HepG2 (cell line): Measurements from ENCODE around the gene PCNX4. TPM values are rescaled to one million over a fixed set of nuclear protein-coding genes. Genes with fewer than 3 reads are reported as not detected.

ENCODE experiments used
- CCAR2 ChIP-seq: fragments of 200-400 bp; formaldehyde crosslinking; optimal IDR thresholded peaks from 2 replicates; pipeline ENCODE3; 2018; ENCODE audit warnings: low read depth, mild to moderate bottlenecking, low read length, moderate library complexity
- CHCHD3 ChIP-seq: sonication (generic); formaldehyde crosslinking; IDR thresholded peaks from 2 replicates; pipeline ENCODE4 v1.8.0; 2022; ENCODE audit warnings: mild to moderate bottlenecking, missing genetic modification reagents, moderate library complexity
- DRAP1 ChIP-seq: IDR thresholded peaks from 2 replicates; pipeline ENCODE4 v1.6.1; 2016; ENCODE audit warnings: missing genetic modification reagents, missing compliant biosample characterization
- EED ChIP-seq: sonication (generic); formaldehyde crosslinking; IDR thresholded peaks from 2 replicates; pipeline ENCODE4 v1.5.0; 2020; ENCODE audit warnings: mild to moderate bottlenecking, missing genetic modification reagents
- ETV5 ChIP-seq: IDR thresholded peaks from 2 replicates; pipeline ENCODE4 v1.6.1; 2018; ENCODE audit warnings: missing biosample characterization, missing genetic modification reagents, inconsistent platforms, borderline replicate concordance
- FOXC1 ChIP-seq: sonication (generic); formaldehyde crosslinking; IDR thresholded peaks from 2 replicates; pipeline ENCODE4 v1.8.0; 2022; ENCODE audit warnings: mild to moderate bottlenecking, missing genetic modification reagents, borderline replicate concordance
- GABPA ChIP-seq, 2 experiments: IDR thresholded peaks; 2 replicates each; pipeline ENCODE4 v1.6.1; 2011 to 2016; ENCODE audit warnings: low read depth in 2 of 2, low read length in 1 of 2, missing biosample characterization in 1 of 2, missing genetic modification characterization in 1 of 2
- KAT7 ChIP-seq: IDR thresholded peaks from 2 replicates; pipeline ENCODE4 v1.6.1; 2018; ENCODE audit warnings: borderline replicate concordance, missing compliant biosample characterization
- KDM6A ChIP-seq: IDR thresholded peaks from 2 replicates; pipeline ENCODE4 v1.6.1; 2016; ENCODE audit warnings: low read depth
- NCOA1 ChIP-seq: sonication (generic); formaldehyde crosslinking; IDR thresholded peaks from 2 replicates; pipeline ENCODE4 v1.9.0; 2021; ENCODE audit warnings: missing genetic modification reagents
- PHF21A ChIP-seq: sonication (generic); formaldehyde crosslinking; IDR thresholded peaks from 2 replicates; pipeline ENCODE4 v1.5.0; 2020; ENCODE audit warnings: mild to moderate bottlenecking, missing genetic modification reagents
- SOX5 ChIP-seq: IDR thresholded peaks from 2 replicates; pipeline ENCODE4 v1.6.1; 2016; ENCODE audit warnings: borderline replicate concordance
- SRY ChIP-seq: sonication (generic); formaldehyde crosslinking; IDR thresholded peaks from 2 replicates; pipeline ENCODE4 v1.8.0; 2022; ENCODE audit warnings: mild to moderate bottlenecking, missing genetic modification reagents
- STAG1 ChIP-seq: sonication (generic); formaldehyde crosslinking; IDR thresholded peaks from 2 replicates; pipeline ENCODE4 v1.4.0; 2020; ENCODE audit warnings: missing genetic modification reagents
- TBL1XR1 ChIP-seq: fragments of 150-350 bp; IDR thresholded peaks from 2 replicates; pipeline ENCODE4 v1.6.1; 2014; ENCODE audit warnings: borderline replicate concordance, low read length; ENCODE audit not compliant: partially characterized antibody
- ZFP36 ChIP-seq: fragments of 150-350 bp; IDR thresholded peaks from 2 replicates; pipeline ENCODE4 v1.6.1; 2018; ENCODE audit warnings: borderline replicate concordance, low read length, low read depth; ENCODE audit not compliant: partially characterized antibody
- ZNF230 ChIP-seq: sonication (generic); formaldehyde crosslinking; IDR thresholded peaks from 2 replicates; pipeline ENCODE4 v1.4.0; 2020; ENCODE audit warnings: mild to moderate bottlenecking, missing genetic modification reagents
- ZNF30 ChIP-seq: sonication (generic); formaldehyde crosslinking; IDR thresholded peaks from 2 replicates; pipeline ENCODE4 v1.5.0; 2020; ENCODE audit warnings: mild to moderate bottlenecking, missing genetic modification reagents
- ZNF382 ChIP-seq: sonication (generic); formaldehyde crosslinking; IDR thresholded peaks from 2 replicates; pipeline ENCODE4 v1.5.0; 2020; ENCODE audit warnings: missing genetic modification reagents, mild to moderate bottlenecking, borderline replicate concordance
- ZNF7 ChIP-seq: IDR thresholded peaks from 2 replicates; pipeline ENCODE4 v1.6.1; 2016; ENCODE audit warnings: missing biosample characterization, missing genetic modification reagents
- ZNF776 ChIP-seq: sonication (generic); formaldehyde crosslinking; IDR thresholded peaks from 2 replicates; pipeline ENCODE4 v1.4.0; 2020; ENCODE audit warnings: mild to moderate bottlenecking, missing genetic modification reagents
- ZSCAN20 ChIP-seq: sonication (generic); formaldehyde crosslinking; IDR thresholded peaks from 2 replicates; pipeline ENCODE4 v1.4.0; 2020; ENCODE audit warnings: missing genetic modification reagents, mild to moderate bottlenecking, borderline replicate concordance
- polyA plus RNA-seq, 8 experiments: library from polyadenylated mRNA; depleted of rRNA in 3 of 8; stranded (reverse) in 7 of 8; unstranded in 1 of 8; fragments of >200 nt; fragmentation: Illumina TruSeq in 4 of 8; extraction: Trizol in 4 of 8; gene quantifications; 2 replicates each; pipeline versions ENCODE4 v1.2.1 to v1.2.3, GENCODE V29; 2011 to 2016; ENCODE audit warnings: low read depth in 4 of 8, missing spikeins in 1 of 8, mixed read lengths in 1 of 8; ENCODE audit not compliant: insufficient read depth in 1 of 8
- total RNA-seq, 5 experiments: library from RNA; depleted of rRNA; stranded (reverse); fragments of >200 nt; fragmentation: Illumina TruSeq; extraction: Trizol; gene quantifications; 2 replicates each; pipeline ENCODE4 v1.2.3, GENCODE V29; 2016; ENCODE audit warnings: low read depth in 1 of 5
- TF ChIP-seq, protein P1 (sequence below): sonication (generic); formaldehyde crosslinking; IDR thresholded peaks from 2 replicates; pipeline ENCODE4 v1.5.0; 2020; ENCODE audit warnings: mild to moderate bottlenecking, missing genetic modification reagents, moderate library complexity
- TF ChIP-seq, protein P2 (sequence below): IDR thresholded peaks from 2 replicates; pipeline ENCODE4 v1.6.1; 2016; ENCODE audit warnings: mild to moderate bottlenecking
- TF ChIP-seq, protein P3 (sequence below): sonication (generic); formaldehyde crosslinking; IDR thresholded peaks from 2 replicates; pipeline ENCODE4 v1.4.0; 2020; ENCODE audit warnings: missing genetic modification reagents, borderline replicate concordance

Gene PCNX4
- total and polyA plus RNA-seq, 2 of the 13 experiments (the other 11 are each of a cell fraction or from before 2014, with no cell fraction given) = 28.6 to 43.0 TPM

GRCh38 chr14:60164712-60165546, 73.2 kb downstream of the PCNX4 start, which contains the start of gene DHRS7 (continued):
- TF ChIP-seq, protein P1, sequence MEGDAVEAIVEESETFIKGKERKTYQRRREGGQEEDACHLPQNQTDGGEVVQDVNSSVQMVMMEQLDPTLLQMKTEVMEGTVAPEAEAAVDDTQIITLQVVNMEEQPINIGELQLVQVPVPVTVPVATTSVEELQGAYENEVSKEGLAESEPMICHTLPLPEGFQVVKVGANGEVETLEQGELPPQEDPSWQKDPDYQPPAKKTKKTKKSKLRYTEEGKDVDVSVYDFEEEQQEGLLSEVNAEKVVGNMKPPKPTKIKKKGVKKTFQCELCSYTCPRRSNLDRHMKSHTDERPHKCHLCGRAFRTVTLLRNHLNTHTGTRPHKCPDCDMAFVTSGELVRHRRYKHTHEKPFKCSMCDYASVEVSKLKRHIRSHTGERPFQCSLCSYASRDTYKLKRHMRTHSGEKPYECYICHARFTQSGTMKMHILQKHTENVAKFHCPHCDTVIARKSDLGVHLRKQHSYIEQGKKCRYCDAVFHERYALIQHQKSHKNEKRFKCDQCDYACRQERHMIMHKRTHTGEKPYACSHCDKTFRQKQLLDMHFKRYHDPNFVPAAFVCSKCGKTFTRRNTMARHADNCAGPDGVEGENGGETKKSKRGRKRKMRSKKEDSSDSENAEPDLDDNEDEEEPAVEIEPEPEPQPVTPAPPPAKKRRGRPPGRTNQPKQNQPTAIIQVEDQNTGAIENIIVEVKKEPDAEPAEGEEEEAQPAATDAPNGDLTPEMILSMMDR (CRISPR knock-in tag) = peak; percentile 79
- TF ChIP-seq SOX5 = peak; percentile 52; the same call in 1 of the 2 replicates
- no peak for TF ChIP-seq ZFP36
- TF ChIP-seq KDM6A (CRISPR knock-in tag) = no peak
- TF ChIP-seq, protein P2, sequence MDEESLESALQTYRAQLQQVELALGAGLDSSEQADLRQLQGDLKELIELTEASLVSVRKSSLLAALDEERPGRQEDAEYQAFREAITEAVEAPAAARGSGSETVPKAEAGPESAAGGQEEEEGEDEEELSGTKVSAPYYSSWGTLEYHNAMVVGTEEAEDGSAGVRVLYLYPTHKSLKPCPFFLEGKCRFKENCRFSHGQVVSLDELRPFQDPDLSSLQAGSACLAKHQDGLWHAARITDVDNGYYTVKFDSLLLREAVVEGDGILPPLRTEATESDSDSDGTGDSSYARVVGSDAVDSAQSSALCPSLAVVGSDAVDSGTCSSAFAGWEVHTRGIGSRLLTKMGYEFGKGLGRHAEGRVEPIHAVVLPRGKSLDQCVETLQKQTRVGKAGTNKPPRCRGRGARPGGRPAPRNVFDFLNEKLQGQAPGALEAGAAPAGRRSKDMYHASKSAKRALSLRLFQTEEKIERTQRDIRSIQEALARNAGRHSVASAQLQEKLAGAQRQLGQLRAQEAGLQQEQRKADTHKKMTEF = peak; percentile 80; the same call in 1 of the 2 replicates
- TF ChIP-seq ZSCAN20 (CRISPR knock-in tag) = no peak; the same call in 1 of the 2 replicates
- no peak for TF ChIP-seq ZNF382 (CRISPR knock-in tag)
- no peak for TF ChIP-seq ETV5 (CRISPR knock-in tag)
- no peak for TF ChIP-seq GABPA (IDR thresholded peaks at IDR 0.05; ENCODE audit: low read depth, low read length)
- peak; percentile 33; the same call in 1 of the 2 replicates for TF ChIP-seq GABPA (CRISPR knock-in tag; IDR thresholded peaks at IDR 0.05; ENCODE audit: low read depth)
- TF ChIP-seq ZNF7 (CRISPR knock-in tag) = no peak
- no peak for TF ChIP-seq ZNF30 (CRISPR knock-in tag)
- peak; percentile 76 for TF ChIP-seq SRY (CRISPR knock-in tag)
- TF ChIP-seq TBL1XR1 = no peak
- peak; percentile 30; the same call in 1 of the 2 replicates for TF ChIP-seq DRAP1 (CRISPR knock-in tag)
- no peak for TF ChIP-seq CCAR2
- no peak for TF ChIP-seq NCOA1 (CRISPR knock-in tag)
- peak; percentile 73 for TF ChIP-seq STAG1 (CRISPR knock-in tag)
- peak; percentile 77; the same call in 1 of the 2 replicates for TF ChIP-seq EED (CRISPR knock-in tag)
- TF ChIP-seq ZNF230 (CRISPR knock-in tag) = peak; percentile 50; the same call in 1 of the 2 replicates
- TF ChIP-seq ZNF776 = no peak
- TF ChIP-seq, protein P3, sequence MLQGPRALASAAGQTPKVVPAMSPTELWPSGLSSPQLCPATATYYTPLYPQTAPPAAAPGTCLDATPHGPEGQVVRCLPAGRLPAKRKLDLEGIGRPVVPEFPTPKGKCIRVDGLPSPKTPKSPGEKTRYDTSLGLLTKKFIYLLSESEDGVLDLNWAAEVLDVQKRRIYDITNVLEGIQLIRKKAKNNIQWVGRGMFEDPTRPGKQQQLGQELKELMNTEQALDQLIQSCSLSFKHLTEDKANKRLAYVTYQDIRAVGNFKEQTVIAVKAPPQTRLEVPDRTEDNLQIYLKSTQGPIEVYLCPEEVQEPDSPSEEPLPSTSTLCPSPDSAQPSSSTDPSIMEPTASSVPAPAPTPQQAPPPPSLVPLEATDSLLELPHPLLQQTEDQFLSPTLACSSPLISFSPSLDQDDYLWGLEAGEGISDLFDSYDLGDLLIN (CRISPR knock-in tag) = no peak
- TF ChIP-seq PHF21A (CRISPR knock-in tag) = peak; percentile 69
- TF ChIP-seq FOXC1 (CRISPR knock-in tag) = peak; percentile 82; the same call in 1 of the 2 replicates
- no peak for TF ChIP-seq CHCHD3 (CRISPR knock-in tag)
- TF ChIP-seq KAT7 = peak; percentile 91
